ENCODE data around the gene BLOC1S1. TPM values are rescaled to one million over a fixed set of nuclear protein-coding genes. Genes with fewer than 3 reads are reported as not detected.

BLOC1S1 gene
- total RNA-seq, 4 donors from 2014 or later = 255 to 434 (median 300) TPM

GRCh38 chr12:55698241-55698955, 17.4 kb upstream of the BLOC1S1 start:
- H3K27ac ChIP-seq = peak overlapping the region; percentile 87 to 96 (median 92)

GRCh38 chr12:55698965-55699364, 16.9 kb upstream of the BLOC1S1 start:
- no peak for TF ChIP-seq CTCF (IDR thresholded peaks at IDR 0.05 in 4 of 5, conservative IDR thresholded peaks at IDR 0.05 in 1 of 5)
- no peak for TF ChIP-seq POLR2A (IDR thresholded peaks at IDR 0.05)
- H3K27ac ChIP-seq = peak overlapping the region; percentile 87 to 96 (median 92)
- DNase-seq = peak in 1 of 2 donors; percentile 14

More at GRCh38 chr12:55698241-55698955, 17.4 kb upstream of the BLOC1S1 start:
- in situ Hi-C loops (cut with MboI; ENCODE audit: low sequenced_read_pairs in 4 of 4) (no loop called here), intact Hi-C loops (cut with DNase I; ENCODE audit: low total_unique reads) (no loop called here)
- Histone ChIP-seq H3K9me3 (no peaks in the 10 kb centered on the region), H3K36me3 (peaks cover 0 to 62% of the 10 kb centered on the region in 2 donors), H3K4me3 (no peak overlapping the region), H3K27me3 (no peaks in the 10 kb centered on the region), H3K4me1 (peaks cover 34 to 36% of the 10 kb centered on the region in 2 donors)
- TF ChIP-seq CTCF (IDR thresholded peaks at IDR 0.05 in 4 of 5, conservative IDR thresholded peaks at IDR 0.05 in 1 of 5) (no peak), POLR2A (IDR thresholded peaks at IDR 0.05) (no peak)
- DNase-seq (peak in 1 of 2 donors; percentile 11), ATAC-seq (no peak)

GRCh38 chr12:55699471-55700055, 16.3 kb upstream of the BLOC1S1 start:
- intact Hi-C loops (cut with DNase I; ENCODE audit: low total_unique reads) = loop anchor here (2.0 to 10.0 kb wide), 2 partner anchors 17 to 1415 kb away; partner anchors contain the start of genes CBX5 and HNRNPA1

More at GRCh38 chr12:55698965-55699364, 16.9 kb upstream of the BLOC1S1 start:
- no peak for ATAC-seq
- in situ Hi-C loops (cut with MboI; ENCODE audit: low sequenced_read_pairs in 4 of 4) (no loop called here), intact Hi-C loops (cut with DNase I; ENCODE audit: low total_unique reads) (no loop called here)
- Histone ChIP-seq H3K4me1 (peaks cover 39 to 41% of the 10 kb centered on the region in 2 donors), H3K9me3 (no peaks in the 10 kb centered on the region), H3K36me3 (peaks cover 0 to 56% of the 10 kb centered on the region in 2 donors), H3K4me3 (no peak overlapping the region), H3K27me3 (no peaks in the 10 kb centered on the region)

More at GRCh38 chr12:55699471-55700055, 16.3 kb upstream of the BLOC1S1 start:
- H3K9me3 ChIP-seq = no peaks in the 10 kb centered on the region
- ATAC-seq (no peak), DNase-seq (no peak)
- peaks cover 0 to 50% of the 10 kb centered on the region in 2 donors for H3K36me3 ChIP-seq
- TF ChIP-seq POLR2A (IDR thresholded peaks at IDR 0.05) (no peak), CTCF (IDR thresholded peaks at IDR 0.05 in 4 of 5, conservative IDR thresholded peaks at IDR 0.05 in 1 of 5) (no peak)
- in situ Hi-C loops (cut with MboI; ENCODE audit: low sequenced_read_pairs in 4 of 4) = loop anchor here in 1 of 4 donors (25.0 kb wide), 1 partner anchor 1712 kb away; the partner anchor contains the start of gene HOXC10
- peaks cover 45 to 47% of the 10 kb centered on the region in 2 donors for H3K4me1 ChIP-seq
- no peak overlapping the region for H3K4me3 ChIP-seq
- H3K27ac ChIP-seq = peak overlapping the region; percentile 87 to 96 (median 92)
- H3K27me3 ChIP-seq = no peaks in the 10 kb centered on the region

Data from gastrocnemius medialis (tissue), 4 donors.